Ovary (tissue), 9 donors: ENCODE data around the gene RUFY4. TPM values are rescaled to one million over a fixed set of nuclear protein-coding genes. Genes with fewer than 3 reads are reported as not detected.

Source experiments
- DNase-seq, 5 donors: peaks; one replicate each; pipeline ENCODE4 v3.0.0-alpha.2; 2019 to 2020
- H3K27ac ChIP-seq, 2 donors: fragments of 200-600 bp; one replicate each; pipeline versions ENCODE4 v1.5.1 to v1.8.0; 2019 to 2022
- H3K27me3 ChIP-seq: fragments of 200-600 bp; one replicate; pipeline ENCODE4 v1.8.0; 2022
- H3K36me3 ChIP-seq: fragments of 200-600 bp; sonication (generic); one replicate; pipeline ENCODE4 v1.5.1; 2019
- H3K4me1 ChIP-seq: one replicate; pipeline ENCODE4 v1.8.1; 2013; ENCODE audit warnings: mild to moderate bottlenecking, moderate library complexity; ENCODE audit not compliant: insufficient read depth
- H3K4me3 ChIP-seq: fragments of 200-600 bp; sonication (generic); one replicate; pipeline ENCODE4 v1.5.1; 2017
- H3K9me3 ChIP-seq, 2 donors: fragments of 200-600 bp in 1 of 2; sonication (generic) in 1 of 2; one replicate each; pipeline versions ENCODE4 v1.5.1 to v1.8.1; 2013 to 2019; ENCODE audit warnings: mild to moderate bottlenecking in 1 of 2, moderate library complexity in 1 of 2
- CTCF ChIP-seq, 3 donors: fragments of 450-650 bp in 2 of 3; fragments of 200-600 bp in 1 of 3; IDR thresholded peaks; one replicate each; pipeline versions ENCODE4 v1.5.1 to v1.8.0; 2016 to 2022; ENCODE audit warnings: antibody characterized with exemption in 3 of 3, mild to moderate bottlenecking in 1 of 3
- EP300 ChIP-seq: sonication (generic); formaldehyde crosslinking; IDR thresholded peaks from one replicate; pipeline ENCODE4 v1.6.1; 2017; ENCODE audit warnings: antibody characterized with exemption
- POLR2A ChIP-seq: fragments of 450-650 bp; IDR thresholded peaks from one replicate; pipeline ENCODE4 v1.6.1; 2017; ENCODE audit warnings: antibody characterized with exemption, mild to moderate bottlenecking, moderate library complexity
- WGBS, 3 donors: extraction: QIAGEN DNeasy Blood & Tissue Kit in 1 of 3; methylation state at CpG; one replicate each; pipeline versions ENCODE4 v1.1.5 to v1.1.7; 2013 to 2017; 5-methylcytosine and 5-hydroxymethylcytosine counted together
- intact Hi-C, 4 donors: fragments of 100-400 bp; cut with DNase I; formaldehyde crosslinking; loops; one replicate each; pipeline versions ENCODE4 v1.11.0 to v1.15.1; 2022 to 2023
- polyA plus RNA-seq, 2 donors: library from polyadenylated mRNA; stranded (reverse); fragments of 200-250 nt in 1 of 2; fragments of 350-450 nt in 1 of 2; fragmentation: Illumina TruSeq in 1 of 2; extraction: RNeasy Lipid Tissue Mini Kit (QIAGEN cat#74804) in 1 of 2; gene quantifications; one replicate each; pipeline ENCODE4 v1.2.3, GENCODE V29; 2013 to 2014
- total RNA-seq, 7 donors: library from RNA; depleted of rRNA in 2 of 7; stranded (reverse); fragments of >200 nt in 2 of 7; fragmentation: NEBNext Ultra II Directional in 3 of 7; extraction: Animal tissue kit (Norgen Biotek cat#: 25700) in 3 of 7; gene quantifications; one replicate each; pipeline versions ENCODE4 v1.1.0 to v1.2.4, GENCODE V29; 2016 to 2023
- donor health status: DM: no; HTN: no; CAD: no; lungs with moderate emphysema.
- donor health status: DM: no; HTN: no; CAD: no.
- donor health status: Bipolar disorder and iron deficiency.
- donor health status: DM: yes; HTN: yes; CAD: no.
- donor health status: DM: no; HTN: no; CAD: no.
- donor health status: DM: yes; HTN: yes; CAD: no.

The RUFY4 gene
- total and polyA plus RNA-seq, 9 donors: 0.10 to 0.97 (median 0.57) TPM; not detected in 4

- Histone ChIP-seq H3K36me3 (no peaks in the 10 kb centered on the region), H3K4me3 (no peak overlapping the region), H3K9me3 (no peaks in the 10 kb centered on the region), H3K27me3 (no peaks in the 10 kb centered on the region), H3K4me1 (peaks cover 2% of the 10 kb centered on the region), H3K27ac (no peak overlapping the region)
- intact Hi-C loops: no loop called here
- WGBS, 3 donors: 69 to 78% (median 73%) methylated on average over 13 of the region's 13 CpGs
- DNase-seq: no peak
- TF ChIP-seq POLR2A (no peak), CTCF (IDR thresholded peaks at IDR 0.05) (no peak), EP300 (no peak)
Measured at GRCh38 chr2:218071218-218071937, 2.3 kb downstream of the RUFY4 start.

- peaks cover 2% of the 10 kb centered on the region for H3K4me1 ChIP-seq
- no peaks in the 10 kb centered on the region for H3K9me3 ChIP-seq
- TF ChIP-seq POLR2A: no peak
- TF ChIP-seq EP300: no peak
- TF ChIP-seq CTCF (IDR thresholded peaks at IDR 0.05): no peak
- H3K4me3 ChIP-seq: no peak overlapping the region
- H3K36me3 ChIP-seq: no peaks in the 10 kb centered on the region
- no peak for DNase-seq
- H3K27me3 ChIP-seq: no peaks in the 10 kb centered on the region
- WGBS, 3 donors: 82 to 85% (median 85%) methylated on average over 3 of the region's 3 CpGs
- intact Hi-C loops: no loop called here
- H3K27ac ChIP-seq: no peak overlapping the region
Measured at GRCh38 chr2:218072002-218072401, 2.9 kb downstream of the RUFY4 start.

- TF ChIP-seq EP300 (no peak), CTCF (IDR thresholded peaks at IDR 0.05) (no peak), POLR2A (no peak)
- Histone ChIP-seq H3K9me3 (no peaks in the 10 kb centered on the region), H3K27ac (no peak overlapping the region), H3K36me3 (no peaks in the 10 kb centered on the region), H3K4me1 (peaks cover 2% of the 10 kb centered on the region), H3K4me3 (no peak overlapping the region), H3K27me3 (no peaks in the 10 kb centered on the region)
- intact Hi-C loops: no loop called here
- DNase-seq: no peak
- WGBS, 3 donors: 80 to 91% (median 89%) methylated on average over 8 of the region's 8 CpGs
Measured at GRCh38 chr2:218072478-218073024, 3.5 kb downstream of the RUFY4 start.

DNA sequence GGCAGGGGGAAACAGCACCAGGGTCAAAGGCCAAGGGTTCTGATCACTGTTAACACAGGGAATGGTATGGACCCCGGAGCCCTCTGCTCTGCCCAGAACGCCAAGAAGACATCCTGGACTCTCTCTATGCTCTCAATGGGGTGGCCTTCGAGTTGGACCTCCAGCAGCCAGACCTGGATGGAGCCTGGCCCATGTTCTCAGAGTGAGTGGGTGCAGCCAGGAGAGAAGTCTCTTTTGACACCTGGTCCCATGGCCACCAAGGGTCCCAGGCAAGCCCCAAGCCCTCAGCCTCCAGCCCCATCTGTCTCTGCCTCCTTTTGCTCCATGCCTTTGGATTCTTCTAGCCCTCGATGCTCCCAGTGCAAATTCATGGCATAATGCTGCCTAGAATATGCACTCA, 4.1 kb downstream of the RUFY4 start:
- no peak for DNase-seq
- Histone ChIP-seq H3K27ac (no peak overlapping the region), H3K4me1 (peaks cover 2% of the 10 kb centered on the region), H3K9me3 (no peaks in the 10 kb centered on the region), H3K27me3 (no peaks in the 10 kb centered on the region), H3K36me3 (no peaks in the 10 kb centered on the region), H3K4me3 (no peak overlapping the region)
- no peak for TF ChIP-seq EP300
- no peak for TF ChIP-seq POLR2A
- no peak for TF ChIP-seq CTCF (IDR thresholded peaks at IDR 0.05)
- intact Hi-C loops: no loop called here
- 84 to 89% (median 86%) methylated on average over 4 of the region's 4 CpGs for WGBS, 3 donors
